Measurements from ENCODE around the gene CMTM5.
"Not testable (repeated sequence)": the region's sequence is repeated elsewhere in the genome, so short reads cannot be mapped to it uniquely, and the experiment has no call there.

The CMTM5 gene

DNA sequence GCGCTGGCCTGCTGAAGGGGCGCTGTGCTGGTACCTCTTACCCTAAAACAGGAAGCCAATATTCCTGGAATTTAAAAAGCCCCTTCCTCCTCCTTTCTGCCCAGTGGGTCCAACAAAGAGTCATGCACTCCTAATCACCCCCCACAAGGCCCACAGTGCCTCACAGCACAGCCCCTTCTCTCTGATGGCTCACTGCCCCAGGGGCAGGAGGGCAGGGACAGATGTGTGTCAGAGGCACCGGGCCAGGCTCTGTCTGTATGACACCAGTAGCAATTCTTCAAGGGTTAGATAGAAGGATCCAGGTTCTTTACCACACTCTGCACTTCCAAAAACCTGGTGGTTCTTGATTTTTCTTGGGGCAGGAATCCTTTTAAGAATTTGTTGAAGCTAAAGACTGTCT is 22.3 kb downstream of the CMTM5 start:
- no peak overlapping the region for H3K4me3 ChIP-seq
- peaks cover 0 to 21% (median 14%) of the 10 kb centered on the region in 10 experiments; a peak in 16 of 20 replicates for H3K4me1 ChIP-seq

DNA sequence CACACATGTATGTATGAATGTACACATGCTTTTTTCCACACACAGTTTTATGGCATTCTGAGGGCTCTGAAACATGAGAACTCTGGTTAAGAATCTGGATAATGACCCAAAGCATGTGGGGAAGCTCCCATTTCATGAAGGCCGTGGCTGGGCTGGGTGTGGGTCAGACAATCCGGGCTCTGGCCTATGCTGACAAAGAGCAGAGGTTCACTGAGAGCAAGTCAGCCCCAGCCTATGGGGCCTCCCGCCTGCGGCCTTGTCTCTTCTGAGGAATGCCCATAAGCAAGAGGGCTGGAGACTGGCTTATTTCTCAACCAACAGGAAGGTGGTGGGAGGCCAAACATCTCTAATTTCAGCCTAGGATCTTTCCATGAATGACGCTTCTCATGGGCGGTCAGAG is 22.7 kb downstream of the CMTM5 start:
- peaks cover 17 to 33% (median 27%) of the 10 kb centered on the region in 11 experiments for H3K27me3 ChIP-seq
- TF ChIP-seq Cebpa-rat (IDR thresholded peaks at IDR 0.05), result no peak

More for the DNA sequence above, 22.3 kb downstream of the CMTM5 start:
- H3K9ac ChIP-seq, result no peak overlapping the region
- no peak overlapping the region for H3K4me2 ChIP-seq
- H4K20me1 ChIP-seq, result peaks cover 0 to 13% (median 7%) of the 10 kb centered on the region in 11 experiments; a peak in 12 of 22 replicates
- no peaks in the 10 kb centered on the region for H3K9me3 ChIP-seq (replicated peaks in 1 of 11)
- TF ChIP-seq Cebpa-rat (IDR thresholded peaks at IDR 0.05), result no peak
- H3K36me3 ChIP-seq, result no peaks in the 10 kb centered on the region
- H3K27me3 ChIP-seq, result peaks cover 12 to 28% (median 22%) of the 10 kb centered on the region in 11 experiments
- H3K27ac ChIP-seq, result no peak overlapping the region

DNA sequence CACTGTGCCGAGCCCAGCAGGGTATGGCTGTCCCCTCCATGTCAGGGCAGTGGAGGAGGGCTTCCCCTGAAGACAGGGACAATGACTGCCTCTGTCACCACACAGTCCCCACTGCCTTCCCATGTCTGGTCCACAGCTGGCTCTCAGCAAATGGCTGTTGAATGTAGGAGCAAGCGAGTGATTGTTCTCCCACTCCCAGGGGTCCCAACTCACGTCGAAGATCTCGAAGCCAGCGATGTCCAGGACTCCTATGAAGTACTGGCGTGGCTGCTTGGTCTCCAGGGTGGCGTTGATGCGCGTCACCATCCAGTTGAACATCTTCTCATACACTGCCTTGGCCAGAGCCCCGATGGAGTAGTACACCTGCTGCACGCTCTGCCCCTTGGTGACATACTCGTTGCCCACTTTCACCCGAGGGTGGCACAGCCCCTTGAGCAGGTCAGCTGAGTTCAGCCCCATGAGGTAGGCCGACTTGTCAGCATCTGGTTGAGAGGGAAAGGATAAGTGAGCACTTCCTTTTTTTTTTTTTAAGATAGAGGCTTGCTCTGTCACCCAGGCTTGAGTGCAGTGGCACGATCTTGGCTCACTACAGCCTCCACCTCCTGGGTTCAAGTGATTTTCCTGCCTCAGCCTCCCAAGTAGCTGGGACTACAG is 23.8 kb downstream of the CMTM5 start:
- peaks cover 0 to 27% (median 20%) of the 10 kb centered on the region in 11 experiments; a peak in 16 of 22 replicates for H4K20me1 ChIP-seq
- H3K4me1 ChIP-seq, result peaks cover 3 to 34% (median 25%) of the 10 kb centered on the region in 10 experiments; a peak in 17 of 20 replicates
- peak overlapping the region in 1 of 11 experiments; percentile 19; a peak in 2 of 22 replicates for H3K4me2 ChIP-seq
- not testable (repeated sequence) for H3K9me3 ChIP-seq (replicated peaks in 1 of 11); H3K4me3 ChIP-seq; H3K9ac ChIP-seq; H3K27ac ChIP-seq; H3K36me3 ChIP-seq
- peaks cover 23 to 42% (median 34%) of the 10 kb centered on the region in 11 experiments for H3K27me3 ChIP-seq

More for the DNA sequence above, 22.7 kb downstream of the CMTM5 start:
- no peaks in the 10 kb centered on the region for H3K9me3 ChIP-seq (replicated peaks in 1 of 11)
- no peak overlapping the region for H3K27ac ChIP-seq
- no peak overlapping the region for H3K4me2 ChIP-seq
- H3K4me3 ChIP-seq, result no peak overlapping the region
- no peak overlapping the region for H3K9ac ChIP-seq
- no peaks in the 10 kb centered on the region for H3K36me3 ChIP-seq
- peaks cover 0 to 17% (median 10%) of the 10 kb centered on the region in 11 experiments; a peak in 14 of 22 replicates for H4K20me1 ChIP-seq
- H3K4me1 ChIP-seq, result peaks cover 0 to 24% (median 16%) of the 10 kb centered on the region in 10 experiments; a peak in 16 of 20 replicates

DNA sequence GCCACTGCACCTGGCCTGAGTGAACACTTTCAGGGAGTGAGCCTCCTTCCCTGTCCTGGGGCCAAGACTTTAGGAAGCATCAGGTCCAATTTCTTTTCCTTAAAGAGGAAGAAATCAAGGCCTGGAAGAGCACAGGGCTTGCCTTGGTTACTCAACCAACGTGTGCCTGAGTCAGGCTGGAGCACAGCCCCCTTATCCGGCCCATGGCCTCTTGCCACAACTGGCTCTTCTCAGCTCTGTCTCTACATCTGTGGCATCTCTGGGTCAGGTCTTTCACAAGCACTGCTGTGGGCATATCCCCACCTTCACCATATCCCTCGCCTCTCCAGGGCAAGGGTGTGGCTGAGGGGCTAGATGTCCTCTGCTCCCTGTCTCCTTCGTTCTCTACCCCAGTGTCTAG is 24.4 kb downstream of the CMTM5 start:
- Histone ChIP-seq H3K9ac (no peak overlapping the region), H3K27me3 (peaks cover 23 to 47% (median 39%) of the 10 kb centered on the region in 11 experiments), H3K4me2 (no peak overlapping the region; a peak in 2 of 22 replicates), H3K27ac (no peak overlapping the region), H3K4me3 (no peak overlapping the region), H3K4me1 (peaks cover 7 to 39% (median 29%) of the 10 kb centered on the region in 10 experiments; a peak in 17 of 20 replicates), H4K20me1 (peaks cover 0 to 34% (median 26%) of the 10 kb centered on the region in 11 experiments; a peak in 16 of 22 replicates), H3K36me3 (no peaks in the 10 kb centered on the region), H3K9me3 (replicated peaks in 1 of 11) (no peaks in the 10 kb centered on the region)
- no peak for TF ChIP-seq Cebpa-rat (IDR thresholded peaks at IDR 0.05)

DNA sequence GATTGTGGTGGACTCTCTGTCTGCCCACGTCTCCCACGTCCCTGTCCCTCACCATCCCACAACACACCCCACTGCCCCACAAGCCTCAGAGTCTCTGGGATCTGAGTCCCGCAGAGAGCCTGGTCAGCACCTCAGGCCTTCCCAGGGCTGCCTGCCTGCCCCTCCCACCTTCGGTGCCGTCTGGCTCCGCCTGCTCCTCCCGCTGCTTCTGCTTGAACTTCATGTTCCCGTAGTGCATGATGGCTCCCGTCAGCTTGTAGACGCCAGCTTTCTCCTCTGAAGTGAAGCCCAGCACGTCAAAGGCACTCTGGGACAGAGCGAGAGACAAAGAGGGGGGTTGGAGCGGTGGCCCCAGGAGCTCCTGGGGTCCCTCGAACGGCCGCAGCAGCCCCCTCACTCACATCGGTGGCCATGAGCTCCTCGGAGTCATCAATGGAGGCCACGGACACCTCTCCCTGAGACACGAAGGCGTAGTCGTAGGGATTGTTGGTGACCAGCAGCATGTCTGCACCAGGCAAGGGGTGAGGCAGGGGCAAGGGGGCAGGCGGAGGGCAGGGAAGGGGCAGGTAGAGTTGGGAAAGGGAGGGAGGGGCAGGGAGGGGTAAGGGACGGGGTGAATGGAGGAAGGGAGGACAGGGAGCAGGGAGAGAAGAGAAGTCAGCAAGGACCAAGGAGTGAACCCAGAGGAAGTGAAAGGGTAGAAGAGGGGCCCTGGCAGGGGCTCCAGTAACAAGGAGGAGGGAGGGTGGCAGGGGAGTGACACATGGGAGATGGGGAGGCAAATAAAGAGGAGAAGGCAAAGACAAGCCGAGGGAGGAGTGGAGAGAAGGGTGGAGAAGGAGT is 25.7 kb downstream of the CMTM5 start:
- no peak for TF ChIP-seq Cebpa-rat (IDR thresholded peaks at IDR 0.05)
- peaks cover 7 to 39% (median 28%) of the 10 kb centered on the region in 10 experiments; a peak in 17 of 20 replicates for H3K4me1 ChIP-seq
- no peak overlapping the region for H3K9ac ChIP-seq
- no peaks in the 10 kb centered on the region for H3K9me3 ChIP-seq (replicated peaks in 1 of 11)
- peaks cover 33 to 59% (median 51%) of the 10 kb centered on the region in 11 experiments for H3K27me3 ChIP-seq
- no peak overlapping the region for H3K4me3 ChIP-seq
- H4K20me1 ChIP-seq, result peaks cover 0 to 45% (median 37%) of the 10 kb centered on the region in 11 experiments; a peak in 16 of 22 replicates
- no peak overlapping the region; a peak in 2 of 22 replicates for H3K4me2 ChIP-seq
- H3K27ac ChIP-seq, result no peak overlapping the region
- no peaks in the 10 kb centered on the region for H3K36me3 ChIP-seq

DNA sequence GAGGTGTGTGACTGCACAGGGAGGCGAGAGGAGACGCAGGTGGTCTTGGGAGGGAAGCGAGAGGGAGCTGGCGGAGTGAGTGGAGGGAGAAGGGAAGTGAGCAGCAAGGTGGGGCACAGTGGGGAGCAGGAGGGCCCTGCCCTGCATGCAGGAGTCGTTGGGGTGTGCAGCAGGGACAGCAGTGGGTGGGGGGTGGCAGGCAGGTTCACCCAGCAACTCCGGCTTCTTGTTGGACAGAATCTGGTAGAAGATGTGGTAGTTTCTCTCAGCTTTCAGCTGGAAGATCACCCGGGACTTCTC is 26.2 kb downstream of the CMTM5 start:
- Histone ChIP-seq H3K4me2 (no peak overlapping the region; a peak in 2 of 22 replicates), H3K4me1 (peaks cover 7 to 39% (median 28%) of the 10 kb centered on the region in 10 experiments; a peak in 17 of 20 replicates), H3K9ac (no peak overlapping the region), H4K20me1 (peaks cover 0 to 49% (median 40%) of the 10 kb centered on the region in 11 experiments; a peak in 16 of 22 replicates), H3K9me3 (replicated peaks in 1 of 11) (no peaks in the 10 kb centered on the region), H3K4me3 (no peak overlapping the region), H3K27me3 (peaks cover 38 to 65% (median 57%) of the 10 kb centered on the region in 11 experiments), H3K27ac (no peak overlapping the region), H3K36me3 (no peaks in the 10 kb centered on the region)
- TF ChIP-seq Cebpa-rat (IDR thresholded peaks at IDR 0.05), result no peak

DNA sequence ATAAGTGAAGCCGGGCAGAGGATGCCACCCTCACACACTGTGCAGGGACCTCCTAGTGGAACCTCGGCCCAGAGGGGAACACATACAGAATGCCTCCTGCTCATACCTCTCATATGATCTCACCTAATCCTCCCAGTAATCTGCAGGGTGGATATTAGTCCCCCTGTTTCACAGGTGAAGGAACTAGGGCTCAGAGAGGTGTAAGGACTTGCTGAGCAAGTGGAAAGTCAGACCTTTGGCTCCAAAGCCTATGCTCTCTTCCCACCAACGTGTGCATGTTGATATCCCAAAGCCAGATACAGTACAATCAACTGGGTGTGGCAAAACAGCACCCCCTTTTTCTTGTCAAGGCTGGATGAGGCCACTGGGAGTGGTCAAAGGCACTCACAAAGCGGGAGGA is 27.1 kb downstream of the CMTM5 start:
- Histone ChIP-seq H3K4me2 (no peak overlapping the region), H3K27me3 (peaks cover 46 to 73% (median 65%) of the 10 kb centered on the region in 11 experiments), H3K27ac (no peak overlapping the region), H4K20me1 (peaks cover 0 to 54% (median 48%) of the 10 kb centered on the region in 11 experiments; a peak in 16 of 22 replicates), H3K4me1 (peaks cover 7 to 39% (median 28%) of the 10 kb centered on the region in 10 experiments; a peak in 17 of 20 replicates), H3K4me3 (no peak overlapping the region), H3K36me3 (no peaks in the 10 kb centered on the region), H3K9me3 (replicated peaks in 1 of 11) (no peaks in the 10 kb centered on the region), H3K9ac (no peak overlapping the region)
- no peak for TF ChIP-seq Cebpa-rat (IDR thresholded peaks at IDR 0.05)

DNA sequence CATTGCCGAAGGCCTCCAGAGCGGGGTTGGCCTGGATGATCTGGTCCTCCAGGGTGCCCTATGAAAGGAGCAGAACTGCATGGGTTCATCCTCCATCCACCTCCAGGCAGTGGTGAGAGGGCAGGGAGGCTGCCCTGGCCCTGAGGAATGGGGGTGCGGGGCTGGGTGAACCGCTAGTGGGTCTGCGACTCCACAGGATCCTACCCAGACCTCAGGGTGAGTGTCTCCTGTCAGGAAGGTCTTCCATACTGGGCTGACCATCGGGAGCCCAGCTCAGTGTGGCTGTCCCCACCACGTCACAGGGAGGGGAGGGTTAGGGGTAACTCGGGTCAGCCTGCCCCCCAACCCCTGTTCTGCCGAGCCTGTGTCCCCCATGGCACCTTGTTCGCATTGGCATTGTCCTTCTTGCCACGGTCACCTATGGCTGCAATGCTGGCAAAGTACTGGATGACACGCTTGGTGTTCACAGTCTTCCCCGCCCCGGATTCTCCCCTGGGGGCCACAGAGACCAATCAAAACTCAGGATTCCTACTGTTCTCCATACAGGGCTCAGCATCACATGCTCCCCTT is 27.6 kb downstream of the CMTM5 start:
- peaks cover 0 to 55% (median 48%) of the 10 kb centered on the region in 11 experiments; a peak in 16 of 22 replicates for H4K20me1 ChIP-seq
- no peak overlapping the region for H3K27ac ChIP-seq
- no peak for TF ChIP-seq Cebpa-rat (IDR thresholded peaks at IDR 0.05)
- no peak overlapping the region for H3K4me3 ChIP-seq
- no peak overlapping the region for H3K9ac ChIP-seq
- peaks cover 7 to 39% (median 28%) of the 10 kb centered on the region in 10 experiments; a peak in 17 of 20 replicates for H3K4me1 ChIP-seq
- no peaks in the 10 kb centered on the region for H3K36me3 ChIP-seq
- H3K27me3 ChIP-seq, result peaks cover 51 to 78% (median 68%) of the 10 kb centered on the region in 11 experiments
- H3K9me3 ChIP-seq (replicated peaks in 1 of 11), result no peaks in the 10 kb centered on the region
- peak overlapping the region in 6 of 11 experiments; percentile 71 to 94 (median 88); a peak in 12 of 22 replicates for H3K4me2 ChIP-seq
